K562 (cell line): ENCODE results near the gene SPAG4. TPM values are rescaled to one million over a fixed set of nuclear protein-coding genes. Genes with fewer than 3 reads are reported as not detected.

ENCODE experiments used
- ATAC-seq: fragments of 200-7000 bp; cut with Tn5 transposase; 3 replicates; pipeline ENCODE4 v1.9.1; 2020; ENCODE audit warnings: moderate library complexity
- BruUV-seq: library from RNA; stranded (reverse); fragments of 400-500 nt; replicated peaks from 2 replicates; lab custom pipeline; 2021; lab: Mats Ljungman, UMichigan
- CTCF ChIA-PET: fragments of 300-600 bp; formaldehyde crosslinking; extraction: SDS; loops from one replicate; lab custom pipeline; 2021; ENCODE audit warnings: low intra/inter-chr PET ratio; lab: Yijun Ruan, JAX
- POLR2A ChIA-PET: fragments of 300-600, 350-650 bp; sonication (Branson Sonifier 250); formaldehyde crosslinking; extraction: SDS; loops from one replicate; lab custom pipeline; 2021; ENCODE audit warnings: antibody characterized with exemption, inconsistent platforms; lab: Yijun Ruan, JAX
- DNase-seq, 4 experiments: peaks; one replicate each; pipeline versions ENCODE4 v3.0.0 to v3.0.0-alpha.2; 2011 to 2018; ENCODE audit warnings: low spot score in 3 of 4, mixed read lengths in 3 of 4; ENCODE audit errors: extremely low read depth in 1 of 4
- FAIRE-seq: peaks from 2 replicates; lab custom pipeline; 2011; peaks lifted over from hg19 to GRCh38; lab: Jason Lieb, UNC
- H2AFZ ChIP-seq: 2 replicates; pipeline ENCODE4 v1.6.0; 2011; ENCODE audit warnings: low read depth, low read length, control low read depth, inconsistent platforms
- H3K27ac ChIP-seq: fragments of 200-600 bp; 3 replicates; pipeline ENCODE4 v1.8.0; 2011; ENCODE audit warnings: low read depth, mild to moderate bottlenecking, control low read depth, inconsistent platforms, low read length, moderate library complexity, mixed read lengths; ENCODE audit errors: extremely low read depth
- H3K27me3 ChIP-seq, 2 experiments: fragments of 300-600 bp in 1 of 2; 2 replicates in 1 of 2; 3 replicates in 1 of 2; pipeline versions ENCODE4 v1.6.0 to v1.8.0; 2011; ENCODE audit warnings: inconsistent platforms in 2 of 2, low read length in 2 of 2, mild to moderate bottlenecking in 1 of 2, mixed read lengths in 1 of 2, moderate library complexity in 1 of 2; ENCODE audit not compliant: control insufficient read depth in 2 of 2, insufficient read depth in 2 of 2
- H3K36me3 ChIP-seq: fragments of 300-600 bp; 3 replicates; pipeline ENCODE4 v1.8.0; 2011; ENCODE audit warnings: mild to moderate bottlenecking, low read length, inconsistent platforms; ENCODE audit not compliant: control insufficient read depth, insufficient read depth
- H3K4me1 ChIP-seq, 2 experiments: fragments of 200-600 bp in 1 of 2; replicated peaks in 1 of 2; 2 replicates in 1 of 2; 3 replicates in 1 of 2; pipeline versions ENCODE4 v1.5.1 to v1.8.0; 2011; ENCODE audit warnings: inconsistent platforms in 2 of 2, low read length in 2 of 2, mild to moderate bottlenecking in 1 of 2, mixed read lengths in 1 of 2, moderate library complexity in 1 of 2; ENCODE audit not compliant: control insufficient read depth in 2 of 2, insufficient read depth in 2 of 2
- H3K4me2 ChIP-seq: 2 replicates; pipeline ENCODE4 v1.6.1; 2011; ENCODE audit warnings: low read length, control low read depth, inconsistent platforms, mixed read lengths; ENCODE audit not compliant: insufficient read depth
- H3K4me3 ChIP-seq: fragments of 200-600 bp; sonication (generic), shearing (Covaris generic); 2 replicates; pipeline ENCODE4 v1.5.1; 2016; ENCODE audit warnings: control low read depth, inconsistent platforms
- H3K79me2 ChIP-seq: fragments of 200-600 bp; 3 replicates; pipeline ENCODE4 v1.8.0; 2011; ENCODE audit warnings: low read length, inconsistent platforms; ENCODE audit not compliant: control insufficient read depth, insufficient read depth
- H3K9ac ChIP-seq, 2 experiments: 2 replicates each; pipeline versions ENCODE4 v1.6.0 to v1.6.1; 2011; ENCODE audit warnings: low read depth in 2 of 2, low read length in 2 of 2, control low read depth in 1 of 2, inconsistent platforms in 1 of 2, mild to moderate bottlenecking in 1 of 2, mixed read lengths in 1 of 2; ENCODE audit not compliant: insufficient read depth in 1 of 2
- H3K9me1 ChIP-seq: one replicate; pipeline ENCODE4 v1.6.0; 2011; ENCODE audit warnings: inconsistent platforms, mild to moderate bottlenecking, low read length, moderate library complexity; ENCODE audit not compliant: control insufficient read depth, insufficient read depth
- H3K9me3 ChIP-seq: replicated peaks from 2 replicates; pipeline ENCODE4 v1.5.1; 2011; ENCODE audit warnings: low read depth, low read length, inconsistent platforms; ENCODE audit not compliant: control insufficient read depth, insufficient read depth
- H4K20me1 ChIP-seq: replicated peaks from 2 replicates; pipeline ENCODE4 v1.6.1; 2011; ENCODE audit warnings: low read length, inconsistent platforms, mixed read lengths; ENCODE audit not compliant: control insufficient read depth, insufficient read depth
- BCOR ChIP-seq: fragments of 450-650 bp; IDR thresholded peaks from 2 replicates; pipeline ENCODE4 v1.6.1; 2016
- FOXM1 ChIP-seq, 2 experiments: fragments of 450-650 bp in 1 of 2; sonication (generic) in 1 of 2; formaldehyde crosslinking in 1 of 2; IDR thresholded peaks; 2 replicates each; pipeline versions ENCODE4 v1.6.1 to v1.9.0; 2017 to 2022; ENCODE audit warnings: low read depth in 2 of 2, mild to moderate bottlenecking in 2 of 2, missing genetic modification reagents in 1 of 2, moderate library complexity in 1 of 2
- HDAC8 ChIP-seq: fragments of 450-650 bp; IDR thresholded peaks from 2 replicates; pipeline ENCODE4 v1.6.1; 2016; ENCODE audit warnings: mild to moderate bottlenecking, missing genetic modification characterization, moderate library complexity, missing compliant biosample characterization
- L3MBTL2 ChIP-seq: fragments of 450-650 bp; IDR thresholded peaks from 2 replicates; pipeline ENCODE4 v1.6.1; 2016; ENCODE audit warnings: mild to moderate bottlenecking, moderate library complexity
- ZNF311 ChIP-seq: fragments of 250-450 bp; sonication (Bioruptor Pico); IDR thresholded peaks from 2 replicates; pipeline ENCODE4 v1.4.0; 2020; ENCODE audit warnings: mild to moderate bottlenecking, moderate library complexity
- WGBS: fragments of 100-300 bp; shearing (Covaris generic); methylation state at CpG from one replicate; pipeline ENCODE4 v1.1.6; 2016; ENCODE audit warnings: low coverage, mixed read lengths; ENCODE audit not compliant: insufficient coverage; ENCODE audit errors: missing lambda C conversion rate; 5-methylcytosine and 5-hydroxymethylcytosine counted together
- in situ Hi-C: fragments of 300-500 bp; cut with MboI; formaldehyde crosslinking; loops from 4 replicates; pipeline ENCODE4 v1.15.0; 2018; ENCODE audit warnings: inconsistent platforms, mixed read lengths
- intact Hi-C: fragments of 100-400 bp; cut with micrococcal nuclease; formaldehyde crosslinking; loops from 2 replicates; pipeline ENCODE4 v1.14.2; 2022
- polyA plus RNA-seq, 8 experiments: library from polyadenylated mRNA; depleted of rRNA in 4 of 8; stranded (reverse) in 5 of 8; unstranded in 3 of 8; fragments of >200 nt; fragmentation: Nextera tagmentation in 2 of 8; fragmentation: Illumina TruSeq in 1 of 8; extraction: Ambion mirVana in 2 of 8; extraction: Trizol in 1 of 8; gene quantifications; 2 replicates each; pipeline versions ENCODE4 v1.2.1 to v1.2.3, GENCODE V29; 2011 to 2014; ENCODE audit warnings: inconsistent platforms in 1 of 8, missing spikeins in 1 of 8
- total RNA-seq, 7 experiments: library from RNA; depleted of rRNA in 6 of 7; stranded (reverse); fragments of >200 nt in 6 of 7; fragmentation: Illumina TruSeq in 2 of 7; extraction: Trizol in 2 of 7; gene quantifications; 2 replicates each; pipeline versions ENCODE4 v1.2.1 to v1.2.3, GENCODE V29; 2011 to 2021; ENCODE audit warnings: low replicate concordance in 1 of 7
- TF ChIP-seq, protein P1 (sequence below): fragments of 450-650 bp; IDR thresholded peaks from 2 replicates; pipeline ENCODE4 v1.6.1; 2016; ENCODE audit warnings: borderline replicate concordance

Gene SPAG4
- total and polyA plus RNA-seq, 9 of the 15 experiments (the other 6 are each of a cell fraction or from before 2014, with no cell fraction given): 1.6 to 11.4 (median 4.6) TPM

DNA sequence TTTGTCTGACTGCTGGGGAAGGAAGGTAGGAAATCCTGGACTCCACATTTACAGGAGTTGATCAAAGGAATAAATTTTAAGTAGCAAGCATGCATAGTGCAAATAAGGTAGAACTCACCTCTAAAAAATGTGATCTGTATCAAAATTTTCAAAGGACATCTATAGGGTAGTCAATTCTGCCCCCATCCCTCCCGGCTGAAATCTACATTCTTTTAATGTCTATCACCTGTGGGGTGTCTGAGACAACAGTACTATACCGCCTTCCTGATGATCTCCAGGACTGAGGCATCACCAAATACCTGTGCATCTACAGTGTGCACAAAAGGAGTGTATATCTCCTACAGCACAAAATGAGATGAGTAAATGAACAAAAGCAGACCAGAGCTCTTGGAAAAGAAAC is 29.2 kb downstream of the SPAG4 start:
- DNase-seq (no peak), FAIRE-seq (no peak), ATAC-seq (no peak)
- Histone ChIP-seq H3K36me3 (peaks cover 16% of the 10 kb centered on the region; the same call in 1 of the 3 replicates), H3K9me3 (no peaks in the 10 kb centered on the region), H3K4me2 (no peak overlapping the region), H3K27ac (no peak overlapping the region), H3K9me1 (no peaks in the 10 kb centered on the region), H3K79me2 (peaks cover 54% of the 10 kb centered on the region), H3K27me3 (no peaks in the 10 kb centered on the region), H4K20me1 (peaks cover 5% of the 10 kb centered on the region), H3K4me1 (peaks cover 0 to 2% of the 10 kb centered on the region in 2 experiments; a peak in 1 of 5 replicates), H3K9ac (no peak overlapping the region), H3K4me3 (no peak overlapping the region), H2AFZ (no peak overlapping the region)
- POLR2A ChIA-PET: no interaction called here
- TF ChIP-seq FOXM1 (IDR thresholded peaks at IDR 0.05; ENCODE audit: low read depth) (no peak), FOXM1 (CRISPR knock-in tag; IDR thresholded peaks at IDR 0.05; ENCODE audit: low read depth) (no peak)
- BruUV-seq: no TSS peak
- in situ Hi-C loops (no loop called here), intact Hi-C loops (no loop called here)
- CTCF ChIA-PET: no interaction called here
- 79% methylated on average over 2 of the region's 2 CpGs for WGBS

DNA sequence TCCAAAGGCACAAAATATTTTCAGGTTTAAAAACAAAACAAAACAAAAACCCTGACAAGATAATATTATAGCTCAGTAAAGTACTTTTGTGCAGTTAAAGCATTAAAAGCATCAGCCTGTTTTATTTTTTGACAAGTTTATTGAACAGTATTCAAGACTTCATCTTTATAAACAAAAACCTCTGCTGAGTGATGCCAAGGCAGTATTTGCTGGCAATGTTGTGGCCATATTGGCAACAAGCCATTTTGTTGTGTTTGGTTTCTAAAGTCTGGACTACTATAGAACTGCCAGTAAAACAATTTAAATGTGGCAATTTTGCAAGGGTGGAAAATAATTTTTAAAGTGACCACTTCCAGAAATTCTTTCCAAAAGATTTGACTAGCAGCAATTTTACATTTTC is 33.2 kb downstream of the SPAG4 start:
- H3K4me1 ChIP-seq: no peaks in the 10 kb centered on the region; a peak in 1 of 5 replicates
- no peaks in the 10 kb centered on the region for H3K27me3 ChIP-seq
- POLR2A ChIA-PET: interaction anchor here (0.7 to 0.8 kb wide), 2 partner anchors 32 to 53 kb away, joined by 3 read pairs; no protein-coding TSS in a partner anchor
- CTCF ChIA-PET: no interaction called here
- no TSS peak for BruUV-seq
- no peak for DNase-seq
- FAIRE-seq: no peak
- in situ Hi-C loops: no loop called here
- peaks cover 47% of the 10 kb centered on the region for H3K36me3 ChIP-seq
- H3K9ac ChIP-seq: no peak overlapping the region
- H3K4me2 ChIP-seq: no peak overlapping the region
- H2AFZ ChIP-seq: no peak overlapping the region
- H4K20me1 ChIP-seq: peaks cover 11% of the 10 kb centered on the region; the same call in 1 of the 2 replicates
- no peaks in the 10 kb centered on the region for H3K9me1 ChIP-seq
- H3K4me3 ChIP-seq: no peak overlapping the region
- no peaks in the 10 kb centered on the region for H3K9me3 ChIP-seq
- intact Hi-C loops: no loop called here
- peaks cover 87% of the 10 kb centered on the region for H3K79me2 ChIP-seq
- no peak overlapping the region for H3K27ac ChIP-seq
- ATAC-seq: no peak
- TF ChIP-seq, protein P1, sequence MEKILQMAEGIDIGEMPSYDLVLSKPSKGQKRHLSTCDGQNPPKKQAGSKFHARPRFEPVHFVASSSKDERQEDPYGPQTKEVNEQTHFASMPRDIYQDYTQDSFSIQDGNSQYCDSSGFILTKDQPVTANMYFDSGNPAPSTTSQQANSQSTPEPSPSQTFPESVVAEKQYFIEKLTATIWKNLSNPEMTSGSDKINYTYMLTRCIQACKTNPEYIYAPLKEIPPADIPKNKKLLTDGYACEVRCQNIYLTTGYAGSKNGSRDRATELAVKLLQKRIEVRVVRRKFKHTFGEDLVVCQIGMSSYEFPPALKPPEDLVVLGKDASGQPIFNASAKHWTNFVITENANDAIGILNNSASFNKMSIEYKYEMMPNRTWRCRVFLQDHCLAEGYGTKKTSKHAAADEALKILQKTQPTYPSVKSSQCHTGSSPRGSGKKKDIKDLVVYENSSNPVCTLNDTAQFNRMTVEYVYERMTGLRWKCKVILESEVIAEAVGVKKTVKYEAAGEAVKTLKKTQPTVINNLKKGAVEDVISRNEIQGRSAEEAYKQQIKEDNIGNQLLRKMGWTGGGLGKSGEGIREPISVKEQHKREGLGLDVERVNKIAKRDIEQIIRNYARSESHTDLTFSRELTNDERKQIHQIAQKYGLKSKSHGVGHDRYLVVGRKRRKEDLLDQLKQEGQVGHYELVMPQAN: no peak
- no peak for TF ChIP-seq HDAC8 (tag)
- no peak for TF ChIP-seq ZNF311 (CRISPR knock-in tag)
- TF ChIP-seq BCOR: no peak
- TF ChIP-seq L3MBTL2: no peak
